ENCODE data around the gene ADAMTSL1. TPM values are rescaled to one million over a fixed set of nuclear protein-coding genes. Genes with fewer than 3 reads are reported as not detected.

ADAMTSL1 gene
- total and polyA plus RNA-seq, 4 donors, result 0.31 to 3.4 (median 1.9) TPM

GRCh38 chr9:18616976-18617375 lies 143.0 kb downstream of the ADAMTSL1 start:
- H3K4me1 ChIP-seq (ENCODE audit: control insufficient read depth in 4 of 4, insufficient read depth in 4 of 4, low read length in 3 of 4), result peaks cover 0 to under 1% (median 0%) of the 10 kb centered on the region in 4 donors
- H3K27ac ChIP-seq (ENCODE audit: low read depth in 1 of 2, low read length in 2 of 2), result no peak overlapping the region
- H3K4me3 ChIP-seq (ENCODE audit: low read depth in 1 of 3, low read length in 3 of 3), result no peak overlapping the region
- no peaks in the 10 kb centered on the region for H3K27me3 ChIP-seq (ENCODE audit: control insufficient read depth in 4 of 4, insufficient read depth in 4 of 4, low read length in 3 of 4)
- H3K36me3 ChIP-seq (ENCODE audit: control insufficient read depth in 4 of 4, insufficient read depth in 3 of 4, low read depth in 1 of 4, low read length in 3 of 4), result no peaks in the 10 kb centered on the region
- no peaks in the 10 kb centered on the region for H3K9me3 ChIP-seq (ENCODE audit: control insufficient read depth in 4 of 4, low read length in 3 of 4)
- no peak for DNase-seq (ENCODE audit: low spot score)
- H3K9ac ChIP-seq (ENCODE audit: low read depth in 1 of 2, low read length in 2 of 2), result no peak overlapping the region
- no peak for TF ChIP-seq EGR1 (IDR thresholded peaks at IDR 0.05; ENCODE audit: low read depth in 2 of 2)
- no peak for TF ChIP-seq RXRA (IDR thresholded peaks at IDR 0.05)
- TF ChIP-seq CTCF (IDR thresholded peaks at IDR 0.05; ENCODE audit: low read depth, low read length, missing input control), result no peak
- no peak for TF ChIP-seq ZBTB33 (IDR thresholded peaks at IDR 0.05)
- no peak for TF ChIP-seq YY1 (IDR thresholded peaks at IDR 0.05)
- no peak for TF ChIP-seq FOXA2 (IDR thresholded peaks at IDR 0.05)
- no peak for TF ChIP-seq REST (IDR thresholded peaks at IDR 0.05)
- no peak for TF ChIP-seq HNF4A (conservative IDR thresholded peaks at IDR 0.05)
- no peak for TF ChIP-seq NR2F2 (IDR thresholded peaks at IDR 0.05)
- TF ChIP-seq FOXA1 (IDR thresholded peaks at IDR 0.05), result no peak
- TF ChIP-seq HNF4G (IDR thresholded peaks at IDR 0.05), result no peak
- TF ChIP-seq RAD21 (IDR thresholded peaks at IDR 0.05), result no peak
- no peak for TF ChIP-seq JUND (IDR thresholded peaks at IDR 0.05)
- TF ChIP-seq MAX (IDR thresholded peaks at IDR 0.05), result no peak
- no peak for TF ChIP-seq SP1 (IDR thresholded peaks at IDR 0.05)

- Histone ChIP-seq H3K27me3 (ENCODE audit: control insufficient read depth in 4 of 4, insufficient read depth in 4 of 4, low read length in 3 of 4) (no peaks in the 10 kb centered on the region), H3K27ac (ENCODE audit: low read depth in 1 of 2, low read length in 2 of 2) (no peak overlapping the region), H3K4me3 (ENCODE audit: low read depth in 1 of 3, low read length in 3 of 3) (no peak overlapping the region), H3K36me3 (ENCODE audit: control insufficient read depth in 4 of 4, insufficient read depth in 3 of 4, low read depth in 1 of 4, low read length in 3 of 4) (no peaks in the 10 kb centered on the region), H3K9ac (ENCODE audit: low read depth in 1 of 2, low read length in 2 of 2) (no peak overlapping the region), H3K4me1 (ENCODE audit: control insufficient read depth in 4 of 4, insufficient read depth in 4 of 4, low read length in 3 of 4) (peaks cover 0 to 6% (median 0%) of the 10 kb centered on the region in 4 donors), H3K9me3 (ENCODE audit: control insufficient read depth in 4 of 4, low read length in 3 of 4) (no peaks in the 10 kb centered on the region)
- TF ChIP-seq GABPA (IDR thresholded peaks at IDR 0.05 in 1 of 2, conservative IDR thresholded peaks at IDR 0.05 in 1 of 2) (no peak), TAF1 (conservative IDR thresholded peaks at IDR 0.05) (no peak), CTCF (IDR thresholded peaks at IDR 0.05; ENCODE audit: low read depth, low read length, missing input control) (no peak), HNF4G (IDR thresholded peaks at IDR 0.05) (no peak)
- no peak for DNase-seq (ENCODE audit: low spot score)
- 89% methylated on average over 1 of the region's 1 CpG for WGBS
These were observed 143.8 kb downstream of the ADAMTSL1 start for GRCh38 chr9:18617759-18618158.
